IMR-90 (cell line): Measurements from ENCODE around the gene FXR2. TPM values are rescaled to one million over a fixed set of nuclear protein-coding genes. Genes with fewer than 3 reads are reported as not detected.

Experiments used
- CTCF ChIP-seq: conservative IDR thresholded peaks from 2 replicates; pipeline ENCODE4 v1.5.1; 2012; ENCODE audit warnings: mild to moderate bottlenecking, low read depth, low read length, improper control_type of control experiment
- MAZ ChIP-seq: IDR thresholded peaks from 2 replicates; pipeline ENCODE4 v1.6.1; 2012; ENCODE audit warnings: low read depth, mild to moderate bottlenecking, low read length, improper control_type of control experiment, moderate library complexity, borderline replicate concordance
- POLR2A ChIP-seq: IDR thresholded peaks from 2 replicates; pipeline ENCODE4 v1.6.1; 2012; ENCODE audit warnings: mild to moderate bottlenecking, low read depth, low read length
- RAD21 ChIP-seq: IDR thresholded peaks from 2 replicates; pipeline ENCODE4 v1.6.1; 2012; ENCODE audit warnings: low read length, improper control_type of control experiment
- polyA plus RNA-seq, 3 experiments: library from polyadenylated mRNA; depleted of rRNA; stranded (reverse); fragments of >200 nt; gene quantifications; 2 replicates each; pipeline ENCODE4 v1.2.3, GENCODE V29; 2012; ENCODE audit warnings: low replicate concordance in 1 of 3
- total RNA-seq: library from RNA; depleted of rRNA; stranded (reverse); fragments of >200 nt; gene quantifications from 2 replicates; pipeline ENCODE4 v1.2.3, GENCODE V29; 2012

FXR2 gene
- total and polyA plus RNA-seq, 2 of the 4 experiments (the other 2 are of a cell fraction), result 39.1 to 55.9 TPM

DNA sequence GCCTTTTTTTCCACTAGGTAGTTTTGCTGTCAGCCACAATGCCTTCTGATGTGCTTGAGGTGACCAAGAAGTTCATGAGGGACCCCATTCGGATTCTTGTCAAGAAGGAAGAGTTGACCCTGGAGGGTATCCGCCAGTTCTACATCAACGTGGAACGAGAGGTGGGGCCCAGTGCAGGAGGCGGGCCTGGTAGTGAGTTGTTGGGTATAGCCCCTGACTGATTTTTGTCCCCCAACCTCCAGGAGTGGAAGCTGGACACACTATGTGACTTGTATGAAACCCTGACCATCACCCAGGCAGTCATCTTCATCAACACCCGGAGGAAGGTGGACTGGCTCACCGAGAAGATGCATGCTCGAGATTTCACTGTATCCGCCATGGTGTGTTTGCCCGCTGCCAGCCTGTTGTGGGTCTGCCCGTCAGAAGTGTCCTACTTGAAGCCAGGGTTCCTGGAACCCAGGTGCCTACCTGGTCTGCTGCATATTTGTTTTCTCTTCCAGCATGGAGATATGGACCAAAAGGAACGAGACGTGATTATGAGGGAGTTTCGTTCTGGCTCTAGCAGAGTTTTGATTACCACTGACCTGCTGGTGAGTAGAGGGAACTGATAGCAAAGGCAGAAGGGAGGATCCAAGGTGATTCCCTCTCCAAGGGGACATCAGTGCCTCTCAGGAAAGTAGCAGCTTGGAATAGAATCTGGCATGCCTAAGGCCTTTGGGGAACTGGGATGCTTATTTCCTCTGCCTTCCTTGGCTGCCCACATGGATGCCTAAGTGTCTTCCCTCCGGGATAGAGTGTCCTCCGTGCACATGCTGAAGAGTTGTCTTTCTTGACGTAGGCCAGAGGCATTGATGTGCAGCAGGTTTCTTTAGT is 37.1 kb downstream of the FXR2 start (continued):
- TF ChIP-seq CTCF (no peak), RAD21 (no peak), MAZ (no peak), POLR2A (no peak)
